ENCODE measurements around the gene LSAMP. TPM values are rescaled to one million over a fixed set of nuclear protein-coding genes. Genes with fewer than 3 reads are reported as not detected.

LSAMP gene
- total and polyA plus RNA-seq, 2 of the 13 experiments (the other 11 are each of a cell fraction or from before 2014, with no cell fraction given), result not detected

DNA sequence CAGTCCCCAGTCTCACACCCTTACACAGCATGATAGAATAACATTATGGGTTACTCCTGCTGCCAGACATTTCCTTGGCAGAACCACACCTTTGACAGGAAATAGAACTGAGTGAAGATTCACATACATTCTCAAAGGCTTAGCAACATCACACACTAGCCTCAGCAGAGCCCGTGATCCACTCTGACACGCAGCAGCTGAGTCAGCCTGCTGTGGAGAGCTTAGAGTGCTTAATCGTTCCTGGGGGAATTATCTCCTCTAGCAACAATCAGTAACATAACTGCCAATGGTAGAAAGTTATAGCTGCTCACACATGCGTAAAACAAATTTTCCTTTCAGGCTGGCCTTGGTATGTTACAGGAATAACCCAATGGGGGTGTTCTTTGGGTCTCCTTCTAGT is 439.9 kb downstream of the LSAMP start (continued):
- TF ChIP-seq, protein P1, sequence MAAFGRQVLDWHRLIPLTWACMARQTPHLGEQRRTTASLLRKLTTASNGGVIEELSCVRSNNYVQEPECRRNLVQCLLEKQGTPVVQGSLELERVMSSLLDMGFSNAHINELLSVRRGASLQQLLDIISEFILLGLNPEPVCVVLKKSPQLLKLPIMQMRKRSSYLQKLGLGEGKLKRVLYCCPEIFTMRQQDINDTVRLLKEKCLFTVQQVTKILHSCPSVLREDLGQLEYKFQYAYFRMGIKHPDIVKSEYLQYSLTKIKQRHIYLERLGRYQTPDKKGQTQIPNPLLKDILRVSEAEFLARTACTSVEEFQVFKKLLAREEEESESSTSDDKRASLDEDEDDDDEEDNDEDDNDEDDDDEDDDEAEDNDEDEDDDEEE (CRISPR knock-in tag; IDR thresholded peaks at IDR 0.05), result no peak

DNA sequence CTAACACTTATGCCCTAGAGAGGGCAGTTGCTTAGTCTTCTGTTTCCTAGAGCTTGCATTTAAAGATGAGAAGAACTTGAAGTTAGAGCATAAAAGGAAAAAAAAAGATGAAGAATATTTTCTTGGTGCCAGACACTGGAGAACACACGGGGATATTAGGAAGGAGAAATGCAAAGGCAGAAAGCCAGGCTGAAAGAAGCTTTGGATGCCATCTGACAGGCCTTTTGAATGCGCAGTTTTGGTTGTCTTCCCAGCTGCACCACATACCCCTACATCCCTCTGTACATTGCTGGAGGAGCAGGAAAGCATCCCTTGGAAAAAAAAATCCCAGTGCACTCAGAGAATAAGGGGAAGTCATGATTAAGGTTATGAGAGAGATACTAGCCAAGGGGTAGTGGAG is 443.1 kb downstream of the LSAMP start:
- Histone ChIP-seq H3K4me2 (ENCODE audit: low read depth, low read length) (no peak overlapping the region), H4K20me1 (ENCODE audit: insufficient read depth, low read length) (no peaks in the 10 kb centered on the region), H3K9ac (ENCODE audit: insufficient read depth, low read depth, low read length) (no peak overlapping the region), H3K9me3 (ENCODE audit: low read length) (no peaks in the 10 kb centered on the region), H3K4me3 (replicated peaks in 1 of 3; ENCODE audit: insufficient read depth in 1 of 3, low read depth in 2 of 3, low read length in 3 of 3) (no peak overlapping the region), H3K4me1 (ENCODE audit: insufficient read depth, low read length) (no peaks in the 10 kb centered on the region), H3K36me3 (replicated peaks in 1 of 2; ENCODE audit: control insufficient read depth in 1 of 2, insufficient read depth in 2 of 2, low read length in 2 of 2) (no peaks in the 10 kb centered on the region), H2AFZ (ENCODE audit: low read length) (no peak overlapping the region), H3K27me3 (ENCODE audit: control insufficient read depth in 1 of 2, insufficient read depth in 2 of 2, low read length in 2 of 2) (no peaks in the 10 kb centered on the region), H3K79me2 (ENCODE audit: insufficient read depth, low read length) (no peaks in the 10 kb centered on the region), H3K27ac (ENCODE audit: extremely low read length, insufficient read depth, low read length) (no peak overlapping the region)
- ATAC-seq (no peak), DNase-seq (ENCODE audit: low spot score) (no peak), FAIRE-seq (no peak)
- WGBS (ENCODE audit: low lambda C conversion rate), result 4% methylated on average over 2 of the region's 2 CpGs
- intact Hi-C loops (cut with micrococcal nuclease; ENCODE audit: unreplicated experiment), result no loop called here
- POLR2A ChIA-PET, result no interaction called here
- BruUV-seq (replicated peaks), result no TSS peak
- CTCF ChIA-PET (ENCODE audit: low intra/inter-chr PET ratio, low total read pairs), result no interaction called here
- in situ Hi-C loops (cut with HindIII; ENCODE audit: extremely low pct_ligation_motif_present, low pct_unique_long_range_greater_than_20kb), result no loop called here
- TF ChIP-seq, protein P2, sequence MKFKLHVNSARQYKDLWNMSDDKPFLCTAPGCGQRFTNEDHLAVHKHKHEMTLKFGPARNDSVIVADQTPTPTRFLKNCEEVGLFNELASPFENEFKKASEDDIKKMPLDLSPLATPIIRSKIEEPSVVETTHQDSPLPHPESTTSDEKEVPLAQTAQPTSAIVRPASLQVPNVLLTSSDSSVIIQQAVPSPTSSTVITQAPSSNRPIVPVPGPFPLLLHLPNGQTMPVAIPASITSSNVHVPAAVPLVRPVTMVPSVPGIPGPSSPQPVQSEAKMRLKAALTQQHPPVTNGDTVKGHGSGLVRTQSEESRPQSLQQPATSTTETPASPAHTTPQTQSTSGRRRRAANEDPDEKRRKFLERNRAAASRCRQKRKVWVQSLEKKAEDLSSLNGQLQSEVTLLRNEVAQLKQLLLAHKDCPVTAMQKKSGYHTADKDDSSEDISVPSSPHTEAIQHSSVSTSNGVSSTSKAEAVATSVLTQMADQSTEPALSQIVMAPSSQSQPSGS (CRISPR knock-in tag; IDR thresholded peaks at IDR 0.05), result no peak
- TF ChIP-seq ZNF883 (CRISPR knock-in tag; IDR thresholded peaks at IDR 0.05; ENCODE audit: not compliant biosample characterization) (no peak), ZNF510 (CRISPR knock-in tag; IDR thresholded peaks at IDR 0.05; ENCODE audit: low read depth) (no peak), ZNF513 (CRISPR knock-in tag; conservative IDR thresholded peaks at IDR 0.05) (no peak), ZFY (CRISPR knock-in tag; IDR thresholded peaks at IDR 0.05) (no peak), CHD2 (IDR thresholded peaks at IDR 0.05; ENCODE audit: low read depth, low read length) (no peak), KDM5B (CRISPR knock-in tag; IDR thresholded peaks at IDR 0.05; ENCODE audit: borderline replicate concordance) (no peak), ZNF800 (CRISPR knock-in tag; IDR thresholded peaks at IDR 0.05) (no peak), ZNF138 (CRISPR knock-in tag; IDR thresholded peaks at IDR 0.05; ENCODE audit: low read depth) (no peak), ZNF598 (CRISPR knock-in tag; IDR thresholded peaks at IDR 0.05; ENCODE audit: borderline replicate concordance) (no peak), ZNF761 (CRISPR knock-in tag; conservative IDR thresholded peaks at IDR 0.05) (no peak), GLMP (CRISPR knock-in tag; IDR thresholded peaks at IDR 0.05; ENCODE audit: borderline replicate concordance) (no peak)

Measured in HepG2 (cell line).